Measurements from ENCODE around the gene ZDHHC15. TPM values are rescaled to one million over a fixed set of nuclear protein-coding genes. Genes with fewer than 3 reads are reported as not detected.

ZDHHC15 gene
- total and polyA plus RNA-seq, 2 of the 4 experiments (the other 2 are of a cell fraction): not detected

GRCh38 chrX:75337525-75337924 lies 185.3 kb downstream of the ZDHHC15 start:
- no peak overlapping the region for H3K56ac ChIP-seq (ENCODE audit: extremely low read depth, insufficient read depth, low read length)
- H2BK120ac ChIP-seq (ENCODE audit: low read depth, low read length): no peak overlapping the region
- H3K36me3 ChIP-seq (ENCODE audit: control insufficient read depth, insufficient read depth, low read length): no peaks in the 10 kb centered on the region
- no peak overlapping the region for H4K5ac ChIP-seq (ENCODE audit: low read depth, low read length)
- DNase-seq (no peak), ATAC-seq (ENCODE audit: low read depth) (no peak)
- H3K23ac ChIP-seq (ENCODE audit: low read depth, low read length): no peak overlapping the region
- H3K79me1 ChIP-seq (ENCODE audit: low read depth in 1 of 2, low read length in 2 of 2): no peaks in the 10 kb centered on the region
- ChIA-PET CTCF (no interaction called here), POLR2A (ENCODE audit: unreplicated experiment) (no interaction called here)
- H3K9ac ChIP-seq (ENCODE audit: low read depth, low read length): no peak overlapping the region
- no TSS peak for BruUV-seq (replicated peaks)
- H3K9me3 ChIP-seq (ENCODE audit: control insufficient read depth, insufficient read depth, low read length): no peaks in the 10 kb centered on the region; the same call in 1 of the 2 replicates
- H3K4me3 ChIP-seq (ENCODE audit: insufficient read depth, low read depth, low read length): no peak overlapping the region
- no peak overlapping the region for H3K4ac ChIP-seq (ENCODE audit: low read depth, low read length)
- no peaks in the 10 kb centered on the region for H4K20me1 ChIP-seq (ENCODE audit: insufficient read depth, low read length)
- in situ Hi-C loops (cut with MboI; ENCODE audit: low sequenced_read_pairs): no loop called here
- H3K27ac ChIP-seq (ENCODE audit: insufficient read depth, low read length): no peak overlapping the region
- H2BK5ac ChIP-seq (ENCODE audit: low read depth, low read length, poor library complexity, severe bottlenecking): no peak overlapping the region
- intact Hi-C loops (cut with micrococcal nuclease): no loop called here
- dilution Hi-C loops (cut with HindIII; ENCODE audit: low sequenced_read_pairs, unreplicated experiment): no loop called here
- no peaks in the 10 kb centered on the region for H3K9me1 ChIP-seq (ENCODE audit: insufficient read depth, low read length)
- no peak overlapping the region for H2BK15ac ChIP-seq (ENCODE audit: low read depth, low read length)
- H3K4me1 ChIP-seq (ENCODE audit: control insufficient read depth, insufficient read depth, low read length): no peaks in the 10 kb centered on the region
- TF ChIP-seq RFX5 (IDR thresholded peaks at IDR 0.05; ENCODE audit: low read depth, low read length) (no peak), MXI1 (IDR thresholded peaks at IDR 0.05; ENCODE audit: borderline replicate concordance, low read depth, low read length) (no peak), CEBPB (IDR thresholded peaks at IDR 0.05; ENCODE audit: low read depth, low read length) (no peak), BHLHE40 (IDR thresholded peaks at IDR 0.05; ENCODE audit: low read depth, low read length) (no peak), MAFK (IDR thresholded peaks at IDR 0.05; ENCODE audit: low read depth, low read length) (no peak), NFE2L2 (IDR thresholded peaks at IDR 0.05; ENCODE audit: low read depth, low read length) (no peak), FOS (IDR thresholded peaks at IDR 0.05; ENCODE audit: low read depth, low read length) (no peak), RAD21 (IDR thresholded peaks at IDR 0.05; ENCODE audit: low read length) (no peak), CHD1 (IDR thresholded peaks at IDR 0.05; ENCODE audit: low read depth, low read length) (no peak)
- TF ChIP-seq, protein P1, sequence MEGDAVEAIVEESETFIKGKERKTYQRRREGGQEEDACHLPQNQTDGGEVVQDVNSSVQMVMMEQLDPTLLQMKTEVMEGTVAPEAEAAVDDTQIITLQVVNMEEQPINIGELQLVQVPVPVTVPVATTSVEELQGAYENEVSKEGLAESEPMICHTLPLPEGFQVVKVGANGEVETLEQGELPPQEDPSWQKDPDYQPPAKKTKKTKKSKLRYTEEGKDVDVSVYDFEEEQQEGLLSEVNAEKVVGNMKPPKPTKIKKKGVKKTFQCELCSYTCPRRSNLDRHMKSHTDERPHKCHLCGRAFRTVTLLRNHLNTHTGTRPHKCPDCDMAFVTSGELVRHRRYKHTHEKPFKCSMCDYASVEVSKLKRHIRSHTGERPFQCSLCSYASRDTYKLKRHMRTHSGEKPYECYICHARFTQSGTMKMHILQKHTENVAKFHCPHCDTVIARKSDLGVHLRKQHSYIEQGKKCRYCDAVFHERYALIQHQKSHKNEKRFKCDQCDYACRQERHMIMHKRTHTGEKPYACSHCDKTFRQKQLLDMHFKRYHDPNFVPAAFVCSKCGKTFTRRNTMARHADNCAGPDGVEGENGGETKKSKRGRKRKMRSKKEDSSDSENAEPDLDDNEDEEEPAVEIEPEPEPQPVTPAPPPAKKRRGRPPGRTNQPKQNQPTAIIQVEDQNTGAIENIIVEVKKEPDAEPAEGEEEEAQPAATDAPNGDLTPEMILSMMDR (conservative IDR thresholded peaks at IDR 0.05; ENCODE audit: low read depth, low read length): no peak
- TF ChIP-seq, protein P2, sequence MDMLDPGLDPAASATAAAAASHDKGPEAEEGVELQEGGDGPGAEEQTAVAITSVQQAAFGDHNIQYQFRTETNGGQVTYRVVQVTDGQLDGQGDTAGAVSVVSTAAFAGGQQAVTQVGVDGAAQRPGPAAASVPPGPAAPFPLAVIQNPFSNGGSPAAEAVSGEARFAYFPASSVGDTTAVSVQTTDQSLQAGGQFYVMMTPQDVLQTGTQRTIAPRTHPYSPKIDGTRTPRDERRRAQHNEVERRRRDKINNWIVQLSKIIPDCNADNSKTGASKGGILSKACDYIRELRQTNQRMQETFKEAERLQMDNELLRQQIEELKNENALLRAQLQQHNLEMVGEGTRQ (IDR thresholded peaks at IDR 0.05; ENCODE audit: low read depth, low read length): no peak
- H3K14ac ChIP-seq (replicated peaks; ENCODE audit: low read depth, low read length): no peak overlapping the region
- no peak overlapping the region for H2BK20ac ChIP-seq (ENCODE audit: low read depth, low read length)
- H2AK9ac ChIP-seq (replicated peaks; ENCODE audit: low read depth, low read length, poor library complexity): no peak overlapping the region
- H4K91ac ChIP-seq (ENCODE audit: insufficient read depth, low read depth, low read length): no peak overlapping the region
- H2AFZ ChIP-seq (replicated peaks; ENCODE audit: low read length, poor library complexity): no peak overlapping the region
- no peak overlapping the region for H3K18ac ChIP-seq (ENCODE audit: low read depth, low read length)
- 0% methylated on average over 1 of the region's 2 CpGs; no CpG with 5 or more reads in 1 of the 2 experiments for WGBS, 2 experiments (ENCODE audit: extremely low coverage in 2 of 2, insufficient read length in 1 of 2)
- H4K8ac ChIP-seq (ENCODE audit: low read depth in 2 of 2, low read length in 2 of 2): no peak overlapping the region
- H3K27me3 ChIP-seq (ENCODE audit: control insufficient read depth, insufficient read depth, low read length): no peaks in the 10 kb centered on the region
- H2AK5ac ChIP-seq (ENCODE audit: low read depth, low read length): no peak overlapping the region
- H3K4me2 ChIP-seq (ENCODE audit: low read depth, low read length): no peak overlapping the region
